Measurements from ENCODE around the gene SSX2IP.

DNA sequence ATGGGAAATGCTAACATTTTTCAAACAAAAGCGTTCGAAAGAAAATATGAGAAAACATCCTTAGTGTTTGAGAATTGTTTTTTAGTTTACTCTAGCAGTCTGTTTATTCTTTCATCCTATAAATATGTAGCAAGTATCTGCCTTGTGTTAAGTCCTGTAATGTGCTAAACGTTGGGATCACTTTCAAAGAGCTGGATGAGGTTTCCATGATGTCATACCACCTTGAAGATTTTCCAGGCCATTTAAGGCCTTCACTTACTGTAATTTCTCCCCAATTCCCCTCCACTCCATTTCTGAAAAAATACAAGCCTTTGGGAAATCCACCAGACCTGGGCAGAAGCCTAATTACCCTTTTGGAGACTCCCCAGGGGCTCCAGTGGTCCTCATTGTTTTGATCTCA is 91.8 kb downstream of the SSX2IP start:
- TF ChIP-seq, protein P1, sequence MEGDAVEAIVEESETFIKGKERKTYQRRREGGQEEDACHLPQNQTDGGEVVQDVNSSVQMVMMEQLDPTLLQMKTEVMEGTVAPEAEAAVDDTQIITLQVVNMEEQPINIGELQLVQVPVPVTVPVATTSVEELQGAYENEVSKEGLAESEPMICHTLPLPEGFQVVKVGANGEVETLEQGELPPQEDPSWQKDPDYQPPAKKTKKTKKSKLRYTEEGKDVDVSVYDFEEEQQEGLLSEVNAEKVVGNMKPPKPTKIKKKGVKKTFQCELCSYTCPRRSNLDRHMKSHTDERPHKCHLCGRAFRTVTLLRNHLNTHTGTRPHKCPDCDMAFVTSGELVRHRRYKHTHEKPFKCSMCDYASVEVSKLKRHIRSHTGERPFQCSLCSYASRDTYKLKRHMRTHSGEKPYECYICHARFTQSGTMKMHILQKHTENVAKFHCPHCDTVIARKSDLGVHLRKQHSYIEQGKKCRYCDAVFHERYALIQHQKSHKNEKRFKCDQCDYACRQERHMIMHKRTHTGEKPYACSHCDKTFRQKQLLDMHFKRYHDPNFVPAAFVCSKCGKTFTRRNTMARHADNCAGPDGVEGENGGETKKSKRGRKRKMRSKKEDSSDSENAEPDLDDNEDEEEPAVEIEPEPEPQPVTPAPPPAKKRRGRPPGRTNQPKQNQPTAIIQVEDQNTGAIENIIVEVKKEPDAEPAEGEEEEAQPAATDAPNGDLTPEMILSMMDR (IDR thresholded peaks at IDR 0.05) = no peak
- TF ChIP-seq, protein P2, sequence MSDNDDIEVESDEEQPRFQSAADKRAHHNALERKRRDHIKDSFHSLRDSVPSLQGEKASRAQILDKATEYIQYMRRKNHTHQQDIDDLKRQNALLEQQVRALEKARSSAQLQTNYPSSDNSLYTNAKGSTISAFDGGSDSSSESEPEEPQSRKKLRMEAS (CRISPR knock-in tag; IDR thresholded peaks at IDR 0.05) = no peak
